ENCODE results near the gene MACROD2. TPM values are rescaled to one million over a fixed set of nuclear protein-coding genes. Genes with fewer than 3 reads are reported as not detected.

MACROD2 gene
- total RNA-seq, 1 experiment from 2014 or later: 3.7 TPM

DNA sequence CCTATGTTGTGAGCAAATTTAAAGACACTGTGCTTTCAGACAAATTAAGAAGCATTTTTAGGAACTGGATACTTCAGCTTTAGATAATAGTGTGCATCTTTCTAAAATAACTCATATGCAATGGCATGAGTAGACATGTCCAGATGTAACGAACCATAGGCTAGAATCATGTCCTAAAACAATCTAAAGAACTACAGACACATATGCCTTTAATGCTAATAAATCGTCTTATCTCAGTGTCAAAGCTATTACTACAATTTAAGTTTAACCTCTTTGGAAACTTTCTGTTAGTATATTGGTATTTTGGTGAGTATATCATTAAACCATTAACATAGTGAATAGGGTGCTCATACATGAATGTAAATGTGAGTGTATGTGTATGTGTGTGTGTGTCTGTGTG is 1250.6 kb downstream of the MACROD2 start:
- Histone ChIP-seq H3K36me3 (ENCODE audit: control insufficient read depth in 1 of 2, insufficient read depth in 2 of 2, low read length in 2 of 2) (no peaks in the 10 kb centered on the region), H3K9me3 (ENCODE audit: control insufficient read depth in 1 of 2, insufficient read depth in 1 of 2, low read depth in 1 of 2, low read length in 2 of 2) (no peaks in the 10 kb centered on the region), H3K9me2 (ENCODE audit: insufficient read depth) (no peaks in the 10 kb centered on the region), H3K4me1 (ENCODE audit: control insufficient read depth in 1 of 2, insufficient read depth in 2 of 2, low read length in 2 of 2) (no peaks in the 10 kb centered on the region; a peak in 1 of 4 replicates), H4K20me1 (ENCODE audit: insufficient read depth) (no peaks in the 10 kb centered on the region), H3K9ac (ENCODE audit: low read length) (no peak overlapping the region), H3K27ac (ENCODE audit: low read depth, low read length) (no peak overlapping the region), H3K4me2 (ENCODE audit: low read length) (no peak overlapping the region), H3K27me3 (ENCODE audit: insufficient read depth, low read length) (no peaks in the 10 kb centered on the region), H2AFZ (ENCODE audit: low read depth, low read length, poor library complexity, severe bottlenecking) (no peak overlapping the region), H3K4me3 (replicated peaks in 1 of 2; ENCODE audit: low read depth in 1 of 2, low read length in 2 of 2) (no peak overlapping the region), H3K79me2 (ENCODE audit: insufficient read depth, low read length) (no peaks in the 10 kb centered on the region)
- no TSS peak for BruUV-seq (replicated peaks)
- ChIA-PET CTCF (no interaction called here), POLR2A (no interaction called here), RAD21 (ENCODE audit: low non-redundant PET in 1 of 2, low total read pairs in 2 of 2, uncharacterized antibody in 2 of 2, unreplicated experiment in 2 of 2) (no interaction called here)
- ATAC-seq: no peak
- DNase-seq (ENCODE audit: low read depth, low spot score): no peak
- TF ChIP-seq EZH2phosphoT487 (IDR thresholded peaks at IDR 0.05; ENCODE audit: borderline replicate concordance) (no peak), SRF (IDR thresholded peaks at IDR 0.05; ENCODE audit: low read depth) (no peak), FOSL1 (IDR thresholded peaks at IDR 0.05; ENCODE audit: low read depth) (no peak), YY1 (IDR thresholded peaks at IDR 0.05; ENCODE audit: extremely low read depth, insufficient replicate concordance, low read depth, low read length) (no peak), EGR1 (IDR thresholded peaks at IDR 0.05; ENCODE audit: low read depth) (no peak), ZFX (IDR thresholded peaks at IDR 0.05) (no peak), RAD21 (IDR thresholded peaks at IDR 0.05; ENCODE audit: low read depth) (no peak), SP1 (IDR thresholded peaks at IDR 0.05; ENCODE audit: low read depth) (no peak), POLR2A (IDR thresholded peaks at IDR 0.05; ENCODE audit: borderline replicate concordance, extremely low read depth, insufficient read depth, insufficient read length) (no peak), TCF7L2 (IDR thresholded peaks at IDR 0.05; ENCODE audit: borderline replicate concordance, extremely low read depth, insufficient read depth, insufficient read length) (no peak), CTCF (IDR thresholded peaks at IDR 0.05 in 2 of 3, conservative IDR thresholded peaks at IDR 0.05 in 1 of 3; ENCODE audit: borderline replicate concordance in 1 of 3, insufficient read depth in 1 of 3, low read depth in 2 of 3, low read length in 2 of 3) (no peak), SIN3A (IDR thresholded peaks at IDR 0.05; ENCODE audit: low read depth) (no peak), MAX (IDR thresholded peaks at IDR 0.05) (no peak), JUND (IDR thresholded peaks at IDR 0.05) (no peak), EZH2 (IDR thresholded peaks at IDR 0.05) (no peak)
- intact Hi-C loops (cut with micrococcal nuclease): no loop called here

Data from HCT116 (cell line).